ENCODE measurements around the gene OPRD1.

DNA sequence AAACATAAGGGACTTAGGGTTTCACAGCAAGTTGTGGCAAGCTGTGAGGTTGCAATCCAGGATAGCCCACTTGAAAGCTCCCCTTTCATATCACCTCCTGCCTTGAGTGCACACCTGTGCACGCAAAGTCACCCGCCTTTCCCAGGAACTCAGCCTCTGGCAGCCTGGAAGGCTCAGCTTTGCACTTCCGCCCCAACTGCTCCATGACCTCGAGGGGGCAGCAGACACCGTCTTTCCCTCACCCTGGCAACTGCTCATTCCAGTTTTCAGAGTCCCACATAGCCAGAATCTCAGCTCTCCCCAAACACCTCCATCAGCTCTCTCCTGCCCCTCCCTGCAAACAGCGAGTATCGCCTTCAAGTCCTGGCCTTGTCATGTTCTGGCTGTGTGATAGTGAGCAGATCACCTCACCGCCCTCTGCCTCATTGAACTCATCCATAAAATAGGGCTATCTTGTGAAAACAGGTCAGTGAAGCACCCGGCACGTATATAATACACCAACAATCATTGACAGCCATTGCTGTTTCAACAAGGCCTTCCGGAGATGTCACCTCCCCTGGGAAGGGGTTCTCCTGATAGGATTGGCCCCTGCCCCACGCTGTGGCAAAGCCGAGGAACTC, 70.1 kb downstream of the OPRD1 start:
- TF ChIP-seq, protein P1, sequence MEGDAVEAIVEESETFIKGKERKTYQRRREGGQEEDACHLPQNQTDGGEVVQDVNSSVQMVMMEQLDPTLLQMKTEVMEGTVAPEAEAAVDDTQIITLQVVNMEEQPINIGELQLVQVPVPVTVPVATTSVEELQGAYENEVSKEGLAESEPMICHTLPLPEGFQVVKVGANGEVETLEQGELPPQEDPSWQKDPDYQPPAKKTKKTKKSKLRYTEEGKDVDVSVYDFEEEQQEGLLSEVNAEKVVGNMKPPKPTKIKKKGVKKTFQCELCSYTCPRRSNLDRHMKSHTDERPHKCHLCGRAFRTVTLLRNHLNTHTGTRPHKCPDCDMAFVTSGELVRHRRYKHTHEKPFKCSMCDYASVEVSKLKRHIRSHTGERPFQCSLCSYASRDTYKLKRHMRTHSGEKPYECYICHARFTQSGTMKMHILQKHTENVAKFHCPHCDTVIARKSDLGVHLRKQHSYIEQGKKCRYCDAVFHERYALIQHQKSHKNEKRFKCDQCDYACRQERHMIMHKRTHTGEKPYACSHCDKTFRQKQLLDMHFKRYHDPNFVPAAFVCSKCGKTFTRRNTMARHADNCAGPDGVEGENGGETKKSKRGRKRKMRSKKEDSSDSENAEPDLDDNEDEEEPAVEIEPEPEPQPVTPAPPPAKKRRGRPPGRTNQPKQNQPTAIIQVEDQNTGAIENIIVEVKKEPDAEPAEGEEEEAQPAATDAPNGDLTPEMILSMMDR (IDR thresholded peaks at IDR 0.05) = peak; percentile 76 to 79 (median 76)
- TF ChIP-seq POLR2A (IDR thresholded peaks at IDR 0.05) = no peak

Data from testis (tissue), 2 donors.